Calu3 (cell line): ENCODE data around the gene TRMT61B. TPM values are rescaled to one million over a fixed set of nuclear protein-coding genes. Genes with fewer than 3 reads are reported as not detected.

Source experiments
- BruUV-seq: library from RNA; stranded (reverse); fragments of 400-500 nt; replicated peaks from 2 replicates; lab custom pipeline; 2021; lab: Mats Ljungman, UMichigan
- CTCF ChIA-PET: fragments of 300-600 bp; sonication (Branson Sonifier 250); formaldehyde crosslinking; loops from one replicate; lab custom pipeline; 2022; ENCODE audit warnings: antibody characterized with exemption; lab: Charles Lee
- DNase-seq: peaks from one replicate; pipeline ENCODE4 v3.0.0; 2022
- H3K27ac Mint-ChIP-seq: one replicate; pipeline ENCODE4 v1.8.0; 2022; ENCODE audit warnings: mixed read lengths; ENCODE audit not compliant: unreplicated experiment
- H3K27me3 Mint-ChIP-seq: one replicate; pipeline ENCODE4 v1.8.0; 2022; ENCODE audit warnings: mixed read lengths; ENCODE audit not compliant: unreplicated experiment
- H3K36me3 Mint-ChIP-seq: one replicate; pipeline ENCODE4 v1.8.0; 2022; ENCODE audit warnings: mild to moderate bottlenecking, moderate library complexity, mixed read lengths; ENCODE audit not compliant: insufficient read depth, unreplicated experiment
- H3K4me1 Mint-ChIP-seq: one replicate; pipeline ENCODE4 v1.8.0; 2022; ENCODE audit warnings: mild to moderate bottlenecking, low read depth, mixed read lengths; ENCODE audit not compliant: unreplicated experiment
- H3K4me3 Mint-ChIP-seq: one replicate; pipeline ENCODE4 v1.8.0; 2022; ENCODE audit warnings: mild to moderate bottlenecking, low read depth, moderate library complexity, mixed read lengths; ENCODE audit not compliant: unreplicated experiment
- H3K9me3 Mint-ChIP-seq: one replicate; pipeline ENCODE4 v1.8.0; 2022; ENCODE audit warnings: low read depth, mixed read lengths; ENCODE audit not compliant: unreplicated experiment
- intact Hi-C: fragments of 100-400 bp; cut with micrococcal nuclease; formaldehyde crosslinking; loops from one replicate; pipeline ENCODE4 v1.10.0; 2022; ENCODE audit not compliant: unreplicated experiment
- total RNA-seq: library from RNA; stranded (reverse); gene quantifications from 2 replicates; pipeline ENCODE4 v1.2.3, GENCODE V29; 2022
- TF ChIP-seq, protein P1 (sequence below): fragments of 200-600 bp; IDR thresholded peaks from one replicate; pipeline ENCODE4 v1.8.0; 2022; ENCODE audit warnings: antibody characterized with exemption; ENCODE audit not compliant: unreplicated experiment

The TRMT61B gene
- total RNA-seq, 1 experiment from 2014 or later, result 17.0 TPM

DNA sequence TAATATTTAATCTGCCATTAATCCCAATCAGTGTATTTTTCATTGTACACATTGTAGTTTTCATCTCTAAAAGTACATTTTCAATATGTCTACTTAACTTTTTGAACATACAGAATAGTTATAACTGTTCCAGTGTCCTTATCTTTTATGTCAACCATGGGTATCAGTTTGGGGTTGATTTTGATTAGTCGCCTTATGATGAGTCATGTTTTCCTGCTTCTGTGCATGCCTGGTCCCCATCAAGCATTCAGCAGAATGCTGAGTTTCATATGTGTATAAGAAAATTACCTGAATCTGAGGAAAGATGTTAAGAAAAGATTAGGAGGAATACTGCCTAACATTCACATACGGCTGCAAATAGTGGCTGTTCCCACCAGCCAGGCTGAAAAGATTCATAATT is 41.7 kb downstream of the TRMT61B start:
- TF ChIP-seq, protein P1, sequence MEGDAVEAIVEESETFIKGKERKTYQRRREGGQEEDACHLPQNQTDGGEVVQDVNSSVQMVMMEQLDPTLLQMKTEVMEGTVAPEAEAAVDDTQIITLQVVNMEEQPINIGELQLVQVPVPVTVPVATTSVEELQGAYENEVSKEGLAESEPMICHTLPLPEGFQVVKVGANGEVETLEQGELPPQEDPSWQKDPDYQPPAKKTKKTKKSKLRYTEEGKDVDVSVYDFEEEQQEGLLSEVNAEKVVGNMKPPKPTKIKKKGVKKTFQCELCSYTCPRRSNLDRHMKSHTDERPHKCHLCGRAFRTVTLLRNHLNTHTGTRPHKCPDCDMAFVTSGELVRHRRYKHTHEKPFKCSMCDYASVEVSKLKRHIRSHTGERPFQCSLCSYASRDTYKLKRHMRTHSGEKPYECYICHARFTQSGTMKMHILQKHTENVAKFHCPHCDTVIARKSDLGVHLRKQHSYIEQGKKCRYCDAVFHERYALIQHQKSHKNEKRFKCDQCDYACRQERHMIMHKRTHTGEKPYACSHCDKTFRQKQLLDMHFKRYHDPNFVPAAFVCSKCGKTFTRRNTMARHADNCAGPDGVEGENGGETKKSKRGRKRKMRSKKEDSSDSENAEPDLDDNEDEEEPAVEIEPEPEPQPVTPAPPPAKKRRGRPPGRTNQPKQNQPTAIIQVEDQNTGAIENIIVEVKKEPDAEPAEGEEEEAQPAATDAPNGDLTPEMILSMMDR, result no peak
- no peaks in the 10 kb centered on the region for H3K9me3 Mint-ChIP-seq
- no peak overlapping the region for H3K4me3 Mint-ChIP-seq
- no peaks in the 10 kb centered on the region for H3K4me1 Mint-ChIP-seq
- CTCF ChIA-PET, result no interaction called here
- DNase-seq, result no peak
- intact Hi-C loops, result no loop called here
- H3K27ac Mint-ChIP-seq, result no peak overlapping the region
- no peaks in the 10 kb centered on the region for H3K27me3 Mint-ChIP-seq
- H3K36me3 Mint-ChIP-seq, result no peaks in the 10 kb centered on the region
- no TSS peak for BruUV-seq

DNA sequence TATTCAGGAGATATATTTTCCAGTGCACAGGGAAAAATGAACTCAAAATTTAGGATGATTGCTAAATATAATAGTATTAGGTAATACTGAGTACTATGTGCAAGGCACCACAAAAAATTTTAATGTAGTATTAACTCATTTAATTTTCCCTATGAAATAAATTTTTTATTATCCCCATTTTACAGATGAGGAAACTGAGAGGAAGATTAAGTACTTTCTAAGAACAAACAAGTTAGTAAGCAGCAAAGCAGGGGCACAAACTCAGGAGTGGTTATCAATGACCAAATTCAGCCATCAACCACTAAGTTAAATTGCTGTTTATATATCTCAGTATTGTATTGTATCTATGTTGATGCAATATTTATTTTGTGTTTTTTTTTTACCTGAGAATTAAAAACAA is 45.2 kb downstream of the TRMT61B start:
- no peak for DNase-seq
- no peak overlapping the region for H3K27ac Mint-ChIP-seq
- intact Hi-C loops, result loop anchor here (5.0 kb wide), 1 partner anchor 357 kb away; no protein-coding TSS in a partner anchor
- TF ChIP-seq, protein P1, result no peak
- H3K9me3 Mint-ChIP-seq, result no peaks in the 10 kb centered on the region
- H3K4me3 Mint-ChIP-seq, result no peak overlapping the region
- H3K36me3 Mint-ChIP-seq, result no peaks in the 10 kb centered on the region
- CTCF ChIA-PET, result no interaction called here
- BruUV-seq, result no TSS peak
- H3K4me1 Mint-ChIP-seq, result no peaks in the 10 kb centered on the region
- no peaks in the 10 kb centered on the region for H3K27me3 Mint-ChIP-seq

DNA sequence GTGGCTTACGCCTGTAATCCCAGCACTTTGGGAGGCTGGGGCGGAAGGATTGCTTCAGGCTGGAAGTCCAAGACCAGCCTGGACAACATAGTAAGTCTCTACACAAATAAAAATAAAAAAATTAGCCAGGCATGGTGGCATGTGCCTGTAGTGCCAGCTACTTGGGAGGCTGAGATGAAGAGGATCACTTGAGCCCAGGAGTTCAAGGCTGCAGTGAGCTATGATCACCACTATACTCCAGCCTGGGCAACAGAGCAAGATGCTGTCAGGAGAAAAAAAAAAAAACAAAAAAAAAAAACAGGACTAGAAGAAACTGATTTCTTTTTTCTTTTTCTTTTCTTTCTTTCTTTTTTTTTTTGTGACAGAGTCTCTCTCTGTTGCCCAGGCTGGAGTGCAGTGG is 45.9 kb downstream of the TRMT61B start:
- Mint-ChIP-seq H3K4me1 (no peaks in the 10 kb centered on the region), H3K27ac (no peak overlapping the region), H3K36me3 (no peaks in the 10 kb centered on the region), H3K4me3 (no peak overlapping the region), H3K27me3 (no peaks in the 10 kb centered on the region), H3K9me3 (no peaks in the 10 kb centered on the region)
- CTCF ChIA-PET, result interaction anchor here (0.6 kb wide), 3 partner anchors 104 to 1487 kb away, joined by 3 to 4 read pairs (median 4); no protein-coding TSS in a partner anchor
- intact Hi-C loops, result loop anchor here (5.0 kb wide), 1 partner anchor 358 kb away; no protein-coding TSS in a partner anchor
- BruUV-seq, result no TSS peak
- TF ChIP-seq, protein P1, result no peak
- DNase-seq, result no peak

DNA sequence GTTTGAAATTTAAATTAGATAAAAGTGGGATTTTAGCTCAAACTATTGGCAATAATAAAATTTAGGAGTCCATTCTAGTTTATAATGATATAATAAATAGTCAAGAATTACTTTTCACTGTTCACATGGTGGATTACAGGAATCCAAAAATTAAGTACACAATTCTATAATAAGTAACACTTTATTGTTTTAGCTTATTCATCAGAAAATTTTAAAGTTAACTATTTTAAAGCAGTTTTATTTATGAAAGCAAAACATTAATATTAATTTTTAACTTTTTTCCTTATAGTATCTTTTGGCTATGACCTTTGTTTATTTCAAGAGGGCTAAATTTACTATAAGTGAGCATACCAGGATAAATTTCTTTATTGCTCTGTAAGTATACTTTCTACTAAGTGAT is 48.1 kb downstream of the TRMT61B start:
- Mint-ChIP-seq H3K27ac (no peak overlapping the region), H3K9me3 (no peaks in the 10 kb centered on the region), H3K27me3 (no peaks in the 10 kb centered on the region), H3K36me3 (no peaks in the 10 kb centered on the region), H3K4me1 (no peaks in the 10 kb centered on the region), H3K4me3 (no peak overlapping the region)
- TF ChIP-seq, protein P1, result no peak
- CTCF ChIA-PET, result no interaction called here
- no TSS peak for BruUV-seq
- no peak for DNase-seq
- intact Hi-C loops, result loop anchor here (5.0 kb wide), 1 partner anchor 360 kb away; no protein-coding TSS in a partner anchor
